ENCODE data around the gene FBXO24. TPM values are rescaled to one million over a fixed set of nuclear protein-coding genes. Genes with fewer than 3 reads are reported as not detected.

FBXO24 gene
- total and polyA plus RNA-seq, 9 donors, result 0.33 to 2.2 (median 0.63) TPM

- intact Hi-C loops (cut with DNase I), result loop anchor here in 1 of 4 donors (5.0 kb wide), 1 partner anchor 113 kb away; no protein-coding TSS in a partner anchor
These were observed 11.5 kb upstream of the FBXO24 start for GRCh38 chr7:100574362-100575205.

GRCh38 chr7:100575206-100575631 lies 10.9 kb upstream of the FBXO24 start:
- TF ChIP-seq CTCF (IDR thresholded peaks at IDR 0.05) (no peak), EP300 (IDR thresholded peaks at IDR 0.05) (no peak), POLR2A (IDR thresholded peaks at IDR 0.05) (no peak)
- H3K4me1 ChIP-seq (ENCODE audit: insufficient read depth), result no peaks in the 10 kb centered on the region
- 74 to 82% (median 78%) methylated on average over 14 of the region's 14 CpGs for WGBS, 3 donors
- intact Hi-C loops (cut with DNase I), result no loop called here
- H3K36me3 ChIP-seq, result no peaks in the 10 kb centered on the region
- DNase-seq, result peak in 1 of 5 donors; percentile 20
- no peak overlapping the region for H3K27ac ChIP-seq
- no peaks in the 10 kb centered on the region for H3K27me3 ChIP-seq
- no peak overlapping the region for H3K4me3 ChIP-seq
- H3K9me3 ChIP-seq, result no peaks in the 10 kb centered on the region

More at GRCh38 chr7:100574362-100575205, 11.5 kb upstream of the FBXO24 start:
- Histone ChIP-seq H3K27ac (no peak overlapping the region), H3K36me3 (no peaks in the 10 kb centered on the region), H3K4me1 (ENCODE audit: insufficient read depth) (no peaks in the 10 kb centered on the region), H3K9me3 (no peaks in the 10 kb centered on the region), H3K4me3 (no peak overlapping the region), H3K27me3 (no peaks in the 10 kb centered on the region)
- no peak for TF ChIP-seq POLR2A (IDR thresholded peaks at IDR 0.05)
- TF ChIP-seq EP300 (IDR thresholded peaks at IDR 0.05), result no peak
- TF ChIP-seq CTCF (IDR thresholded peaks at IDR 0.05), result no peak
- 87 to 89% (median 88%) methylated on average over 43 to 44 of the region's 44 CpGs for WGBS, 3 donors
- DNase-seq, result peak in 1 of 5 donors; percentile 28

DNA sequence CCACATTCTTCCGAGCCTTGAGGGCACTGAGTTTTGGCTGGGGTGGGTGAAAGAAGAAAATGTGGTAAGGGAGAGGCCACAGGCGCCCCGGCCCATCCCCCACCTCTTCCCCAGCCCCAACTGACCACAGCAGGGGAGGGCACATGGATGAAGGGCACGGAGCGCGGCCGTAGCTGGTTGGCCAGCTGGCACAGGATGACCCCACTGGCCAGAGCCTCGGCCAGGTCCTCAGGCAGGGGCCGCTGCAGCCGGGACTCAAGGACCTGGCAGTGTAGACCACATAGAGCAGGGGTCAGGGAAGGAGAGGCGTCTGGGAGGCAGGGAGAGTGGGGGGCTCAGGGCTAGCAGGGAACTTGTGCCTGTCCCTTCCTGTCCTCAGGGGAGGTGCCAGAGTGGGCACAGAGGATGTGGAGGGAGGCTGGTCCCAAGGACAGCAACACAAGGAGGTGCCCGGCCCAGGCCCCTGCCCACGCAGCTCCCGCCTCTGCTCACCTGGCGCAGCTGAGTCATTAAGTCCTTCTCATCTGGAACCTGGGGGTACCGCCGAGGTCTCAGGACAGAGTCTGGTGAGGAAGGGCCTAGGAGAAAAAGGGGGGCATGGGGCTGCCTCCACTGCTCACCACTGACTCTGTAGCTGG lies 10.3 kb upstream of the FBXO24 start:
- Histone ChIP-seq H3K4me1 (ENCODE audit: insufficient read depth) (no peaks in the 10 kb centered on the region), H3K9me3 (no peaks in the 10 kb centered on the region), H3K27me3 (no peaks in the 10 kb centered on the region), H3K27ac (no peak overlapping the region), H3K36me3 (no peaks in the 10 kb centered on the region), H3K4me3 (no peak overlapping the region)
- intact Hi-C loops (cut with DNase I), result no loop called here
- TF ChIP-seq CTCF (IDR thresholded peaks at IDR 0.05) (no peak), EP300 (IDR thresholded peaks at IDR 0.05) (no peak), POLR2A (IDR thresholded peaks at IDR 0.05) (no peak)
- peak in 1 of 5 donors; percentile 22 for DNase-seq
- WGBS, 3 donors, result 75 to 86% (median 78%) methylated on average over 17 of the region's 17 CpGs

DNA sequence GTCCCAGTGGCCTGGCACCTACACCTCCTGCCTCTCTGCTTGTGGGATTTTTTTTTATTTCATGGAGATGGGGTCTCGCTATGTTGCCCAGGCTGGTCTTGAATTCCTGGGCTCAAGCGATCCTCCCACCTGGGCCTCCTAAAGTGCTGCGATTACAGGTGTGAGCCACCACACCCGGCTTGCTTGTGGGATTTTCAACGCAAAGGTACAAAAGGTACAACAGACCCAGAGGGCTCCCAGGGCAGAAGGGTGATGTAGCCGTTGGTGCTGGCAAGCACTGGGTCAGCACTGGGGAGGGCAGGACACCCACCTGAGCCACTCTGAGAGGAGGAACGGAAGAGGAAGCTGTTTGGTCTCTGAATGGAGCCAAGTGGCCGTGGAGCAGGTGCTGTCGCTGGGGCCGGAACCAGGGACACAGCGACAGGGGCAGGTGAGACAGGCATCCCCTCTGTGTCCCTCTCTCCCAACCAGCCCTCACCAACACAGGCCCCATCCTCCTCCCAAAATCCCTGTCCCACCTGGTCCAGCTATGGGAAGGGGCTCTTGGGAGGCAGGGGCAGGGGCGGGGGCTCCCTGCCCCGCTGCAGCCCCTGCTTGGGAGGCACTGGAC lies 9.6 kb upstream of the FBXO24 start:
- no peak for TF ChIP-seq CTCF (IDR thresholded peaks at IDR 0.05)
- TF ChIP-seq POLR2A (IDR thresholded peaks at IDR 0.05), result no peak
- no peaks in the 10 kb centered on the region for H3K36me3 ChIP-seq
- 92 to 93% (median 92%) methylated on average over 13 of the region's 13 CpGs for WGBS, 3 donors
- no peaks in the 10 kb centered on the region for H3K9me3 ChIP-seq
- H3K27ac ChIP-seq, result no peak overlapping the region
- H3K4me3 ChIP-seq, result no peak overlapping the region
- intact Hi-C loops (cut with DNase I), result no loop called here
- H3K4me1 ChIP-seq (ENCODE audit: insufficient read depth), result no peaks in the 10 kb centered on the region
- no peak for DNase-seq
- no peaks in the 10 kb centered on the region for H3K27me3 ChIP-seq
